ENCODE data around the gene PPM1B.
A peak's percentile ranks its signal among the peaks of the same experiment; 100 is the strongest.
"Not testable (repeated sequence)": the region's sequence is repeated elsewhere in the genome, so short reads cannot be mapped to it uniquely, and the experiment has no call there.

PPM1B gene

DNA sequence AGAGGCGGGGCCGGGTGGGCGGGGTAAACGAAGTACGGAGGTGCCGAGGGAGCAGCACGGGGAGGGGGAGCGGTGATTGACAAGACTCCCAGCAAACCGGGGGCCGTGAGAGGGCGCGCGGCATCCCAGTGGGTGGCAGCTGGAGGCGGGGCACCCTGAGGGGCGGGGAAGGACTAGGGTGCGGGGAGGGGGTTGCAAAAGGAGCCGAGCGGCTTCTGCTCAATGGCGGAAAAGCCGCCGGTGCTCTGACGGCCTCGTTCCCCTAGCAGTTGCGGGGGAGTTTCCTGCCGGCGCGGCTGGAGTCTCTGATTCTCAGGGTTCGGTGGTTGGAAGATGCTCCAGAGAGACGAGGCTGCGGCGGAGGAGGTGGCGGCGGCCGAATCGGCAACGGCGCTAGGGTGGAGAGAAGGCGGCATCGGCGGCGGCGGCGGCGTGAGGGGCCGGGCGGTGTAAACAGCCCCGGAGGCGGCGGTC, at the start of gene PPM1B:
Gene PPM1B, plus strand, starts transcription at position 195 of the 474 bp plus-strand sequence. CDS start 32,325 bp downstream, outside the sequence.
- DNase-seq (ENCODE audit: low spot score), result no peak

DNA sequence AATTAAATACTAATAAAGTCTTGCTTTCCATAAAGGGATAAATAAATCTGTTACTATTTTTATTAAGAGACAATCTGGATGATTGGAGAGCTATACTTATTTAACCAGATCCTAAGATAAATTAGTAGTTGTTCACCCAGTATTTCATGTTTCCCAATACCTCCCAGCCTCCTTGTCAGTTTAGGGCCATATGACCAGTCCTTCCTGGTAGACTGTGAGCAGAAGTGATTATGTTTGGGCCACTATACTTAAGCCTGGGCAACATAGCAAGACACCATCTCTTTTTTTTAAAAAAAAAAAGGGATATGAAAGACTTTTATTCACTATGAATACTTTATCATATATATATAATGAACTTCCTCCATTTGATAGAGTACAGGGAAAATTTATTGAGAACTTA, 48.8 kb upstream of the PPM1B start:
- no peak for DNase-seq (ENCODE audit: low spot score)

DNA sequence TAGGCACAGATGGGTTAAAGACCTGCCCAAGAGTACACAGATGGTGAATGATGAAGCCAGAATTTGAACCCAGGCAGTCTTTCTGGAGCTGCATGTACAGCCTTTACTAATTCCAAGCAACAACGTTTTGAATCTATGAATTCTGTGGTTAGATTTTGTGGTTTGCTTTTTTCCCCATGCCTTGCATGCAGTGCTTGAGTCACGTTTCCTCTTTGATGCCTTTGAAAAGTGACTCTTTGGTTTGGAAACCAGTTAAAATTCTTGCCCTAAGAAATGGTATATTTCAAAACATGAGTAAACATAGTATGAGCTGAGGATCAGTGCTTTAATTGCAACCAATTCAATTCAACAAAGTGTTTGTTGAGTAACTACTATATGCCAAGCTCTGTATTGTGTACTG, 48.2 kb upstream of the PPM1B start:
- DNase-seq (ENCODE audit: low spot score), result peak; percentile 56

DNA sequence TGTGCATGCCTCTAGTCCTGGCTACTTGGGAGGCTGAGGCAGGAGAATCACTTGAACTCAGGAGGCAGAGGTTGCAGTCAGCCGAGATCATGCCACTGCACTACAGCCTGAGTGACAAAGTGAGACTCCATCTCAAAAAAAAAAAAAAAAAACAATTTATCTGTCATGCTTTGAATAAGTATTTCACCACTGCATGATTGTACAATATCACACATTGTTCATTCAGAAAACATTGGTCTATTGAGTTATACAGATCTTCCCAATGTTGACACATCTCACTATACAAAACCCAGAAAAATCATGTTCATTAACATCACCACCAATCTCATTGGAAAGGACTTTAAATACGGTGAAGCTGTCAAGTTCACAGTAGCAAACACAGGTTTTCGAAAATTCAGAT, 46.8 kb upstream of the PPM1B start:
- no peak for DNase-seq (ENCODE audit: low spot score)

DNA sequence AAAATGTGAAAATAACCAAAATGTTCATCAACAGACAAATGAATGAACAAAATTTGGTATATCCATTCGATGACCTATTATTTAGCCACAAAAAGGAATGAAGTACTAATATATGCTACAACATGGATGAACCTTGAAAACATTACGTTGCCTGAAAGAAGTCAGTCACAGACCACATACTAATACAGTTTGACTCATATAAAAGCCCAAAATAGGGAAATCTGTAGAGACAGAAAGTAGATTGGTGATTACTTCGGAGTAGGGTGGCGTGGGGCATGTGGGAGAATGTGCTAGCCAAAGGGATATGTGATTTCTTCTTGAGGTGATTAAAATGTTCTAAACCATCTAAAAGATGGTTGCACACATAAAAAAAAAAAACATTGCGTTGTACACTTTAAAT, 44.2 kb upstream of the PPM1B start:
- DNase-seq (ENCODE audit: low spot score), result no peak

DNA sequence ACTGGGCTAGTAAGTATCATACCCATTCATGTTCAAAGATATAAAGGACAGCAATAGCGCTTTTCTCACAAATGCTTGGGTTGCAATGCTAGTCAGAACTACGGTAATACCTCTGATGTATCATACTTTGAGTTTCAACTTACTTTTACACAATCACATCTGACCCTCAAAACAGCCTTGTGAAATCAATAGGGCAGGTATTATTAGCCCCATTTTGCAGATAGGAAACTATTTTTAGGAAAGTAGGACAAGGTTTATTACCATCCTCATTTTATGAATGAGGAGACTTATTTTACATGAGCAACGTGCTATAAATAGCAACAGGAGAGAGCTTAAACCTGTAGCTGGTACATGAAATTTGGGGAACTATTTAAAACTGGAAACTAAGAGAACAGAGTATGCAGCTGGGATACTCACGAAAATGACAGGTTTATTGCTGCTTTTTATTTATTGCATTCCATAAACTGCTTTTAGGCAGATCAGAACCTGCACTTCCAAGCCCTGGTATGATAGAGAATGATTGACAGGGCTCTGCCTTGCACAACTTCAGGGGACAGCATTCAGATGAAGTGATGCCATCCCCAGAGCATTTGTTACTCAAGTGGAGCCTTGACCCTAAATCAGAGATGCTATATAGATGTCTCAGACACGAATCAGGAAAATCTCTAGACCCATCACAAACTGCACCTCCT, 42.4 kb upstream of the PPM1B start:
- DNase-seq (ENCODE audit: low spot score), result no peak

DNA sequence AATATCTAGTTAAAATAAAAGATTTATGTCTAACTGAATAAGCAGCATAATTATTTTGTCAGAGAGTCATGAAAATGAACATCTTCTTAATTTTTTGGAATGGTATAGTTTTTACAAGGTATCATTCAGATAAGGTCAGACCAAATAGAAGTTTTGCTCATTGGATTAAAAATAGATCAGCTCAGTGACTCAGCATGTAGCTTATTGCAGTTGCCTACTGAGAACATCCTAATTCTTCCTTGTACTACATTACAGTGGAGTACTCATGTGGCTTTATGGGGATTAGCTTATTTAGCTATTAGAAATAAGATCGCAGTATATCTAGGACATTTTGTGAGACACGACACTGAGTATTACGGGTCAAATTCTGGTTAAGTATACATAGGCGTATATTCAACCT, 38.2 kb upstream of the PPM1B start:
- DNase-seq (ENCODE audit: low spot score), result peak; percentile 41

DNA sequence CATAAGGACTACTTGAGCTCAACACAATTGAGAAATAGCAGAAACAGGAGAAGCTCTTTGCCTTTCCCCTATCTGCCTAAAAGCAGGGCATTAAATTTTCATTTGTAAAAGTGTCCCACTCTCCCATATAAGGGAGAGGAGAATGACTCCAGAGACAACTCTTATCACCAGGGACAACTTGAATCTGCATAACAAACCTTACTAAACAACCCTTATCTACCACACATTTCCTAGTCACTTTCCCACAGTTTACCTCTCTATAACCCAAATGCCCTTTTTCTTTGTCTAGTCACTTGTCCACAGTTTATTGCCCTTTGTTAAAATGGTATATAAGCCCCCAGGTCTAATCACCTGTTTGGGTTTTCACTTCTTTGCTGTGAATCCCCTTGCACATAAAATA, 37.5 kb upstream of the PPM1B start:
- no peak for DNase-seq (ENCODE audit: low spot score)

DNA sequence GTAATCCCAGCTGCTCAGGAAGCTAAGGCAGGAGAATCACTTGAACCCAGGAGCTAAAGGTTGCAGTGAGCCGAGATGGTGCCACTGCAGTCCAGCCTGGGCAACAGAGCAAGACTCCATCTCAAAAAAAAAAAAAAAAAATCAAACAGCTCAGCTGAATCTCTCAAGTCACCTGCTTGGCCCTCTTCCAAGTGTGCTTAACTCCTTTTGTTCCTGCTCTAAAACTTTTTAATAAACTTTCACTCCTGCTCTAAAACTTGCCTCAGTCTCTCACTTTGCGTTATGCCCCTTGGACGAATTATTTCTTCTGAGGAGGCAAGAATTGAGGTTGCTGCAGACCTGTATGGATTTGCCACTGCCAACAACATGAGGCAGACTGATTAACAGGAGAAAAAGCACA, 35.1 kb upstream of the PPM1B start:
- DNase-seq (ENCODE audit: low spot score), result not testable (repeated sequence)

DNA sequence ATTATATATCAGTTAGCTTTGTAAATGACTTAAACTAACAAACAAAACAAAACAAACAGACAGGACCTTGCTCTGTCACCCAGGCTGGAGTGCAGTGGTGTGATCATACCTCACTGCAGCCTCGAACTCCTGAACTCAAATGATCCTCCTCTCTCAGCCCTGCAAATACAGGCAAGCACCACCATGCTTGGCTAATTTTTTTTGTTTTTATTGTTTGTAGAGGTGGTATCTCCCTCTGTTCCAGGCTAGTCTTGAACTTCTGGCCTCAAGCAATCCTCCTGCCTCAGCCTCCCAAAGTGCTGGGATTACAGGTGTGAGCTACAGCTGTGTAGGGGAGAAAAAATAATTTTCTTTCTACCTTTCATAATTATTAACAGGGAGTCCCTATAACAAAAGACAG, 33.8 kb upstream of the PPM1B start:
- no peak for DNase-seq (ENCODE audit: low spot score)

DNA sequence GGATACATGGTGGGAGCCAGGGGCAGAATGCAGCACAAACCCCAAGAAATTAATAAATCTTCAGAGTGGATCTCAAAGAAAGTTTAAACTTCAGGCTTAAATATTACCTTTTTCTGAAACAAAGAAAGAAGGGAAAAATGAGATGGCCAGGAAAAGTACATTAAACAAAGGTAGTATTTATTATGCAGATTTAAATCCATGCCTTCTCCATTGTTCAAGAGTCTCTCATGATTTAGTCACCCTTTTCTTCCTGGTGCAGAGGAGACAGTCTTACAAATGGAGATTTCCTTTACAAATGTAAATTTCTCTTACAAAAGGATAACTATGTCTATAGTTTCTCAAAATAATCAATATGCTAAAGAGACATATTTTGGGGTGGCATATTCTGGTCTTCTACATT, 33.4 kb upstream of the PPM1B start:
- no peak for DNase-seq (ENCODE audit: low spot score)

DNA sequence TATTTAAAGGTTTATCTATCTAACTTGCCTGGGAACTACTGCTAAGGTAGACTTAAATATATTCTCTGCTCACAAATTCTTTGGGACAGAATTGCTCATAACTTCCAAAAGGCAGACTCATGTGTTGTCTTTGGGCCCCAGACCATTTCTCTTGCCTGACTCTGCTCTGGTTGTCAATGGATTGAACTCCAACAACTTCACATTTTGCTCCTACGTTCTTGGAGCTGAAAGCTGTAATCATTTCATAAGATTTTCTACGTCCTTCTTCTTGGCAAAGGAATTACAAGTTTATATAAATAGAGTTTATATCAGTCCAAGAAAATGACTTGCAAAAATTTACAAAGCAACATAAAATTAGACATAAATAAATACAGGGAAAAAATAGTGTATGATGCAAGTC, 32.9 kb upstream of the PPM1B start:
- DNase-seq (ENCODE audit: low spot score), result peak; percentile 9

DNA sequence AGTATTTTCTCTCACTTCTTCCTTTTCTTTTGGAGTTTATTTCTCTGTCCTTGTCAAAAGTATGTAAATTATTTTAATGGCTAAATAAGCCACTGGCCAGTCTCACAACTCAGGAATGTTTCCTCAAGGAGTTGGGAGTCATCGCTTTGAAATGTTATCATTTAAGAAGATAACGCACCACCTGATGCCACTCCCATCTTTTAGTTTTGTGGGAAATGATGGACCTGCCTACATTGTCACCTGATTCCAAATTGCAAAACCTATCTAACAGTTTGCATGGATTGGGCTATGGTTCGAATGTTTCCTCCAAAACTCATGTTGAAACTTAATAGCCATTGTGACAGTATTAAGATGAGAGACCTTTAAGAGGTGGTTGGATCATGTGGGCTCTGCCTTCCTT, 32.4 kb upstream of the PPM1B start:
- DNase-seq (ENCODE audit: low spot score), result peak; percentile 50

DNA sequence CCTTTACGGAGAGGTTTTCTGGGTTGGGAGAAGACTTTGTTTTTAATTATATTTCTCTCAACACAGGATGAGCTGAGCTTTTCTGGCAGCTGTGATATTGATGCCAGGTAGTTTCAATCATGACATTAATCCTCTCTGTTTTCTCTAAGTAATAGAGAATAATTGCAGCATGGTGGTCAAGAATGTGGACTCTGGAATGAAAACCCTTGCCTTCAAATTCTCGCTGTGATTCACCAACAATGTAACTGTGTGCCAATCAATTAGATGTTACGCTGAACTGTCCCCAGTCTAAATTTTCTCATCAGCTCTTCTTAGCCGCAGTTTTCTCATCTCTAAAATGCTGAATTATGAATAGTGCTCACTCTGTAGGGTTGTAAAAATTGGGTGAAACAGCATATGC, 31.6 kb upstream of the PPM1B start:
- no peak for DNase-seq (ENCODE audit: low spot score)

DNA sequence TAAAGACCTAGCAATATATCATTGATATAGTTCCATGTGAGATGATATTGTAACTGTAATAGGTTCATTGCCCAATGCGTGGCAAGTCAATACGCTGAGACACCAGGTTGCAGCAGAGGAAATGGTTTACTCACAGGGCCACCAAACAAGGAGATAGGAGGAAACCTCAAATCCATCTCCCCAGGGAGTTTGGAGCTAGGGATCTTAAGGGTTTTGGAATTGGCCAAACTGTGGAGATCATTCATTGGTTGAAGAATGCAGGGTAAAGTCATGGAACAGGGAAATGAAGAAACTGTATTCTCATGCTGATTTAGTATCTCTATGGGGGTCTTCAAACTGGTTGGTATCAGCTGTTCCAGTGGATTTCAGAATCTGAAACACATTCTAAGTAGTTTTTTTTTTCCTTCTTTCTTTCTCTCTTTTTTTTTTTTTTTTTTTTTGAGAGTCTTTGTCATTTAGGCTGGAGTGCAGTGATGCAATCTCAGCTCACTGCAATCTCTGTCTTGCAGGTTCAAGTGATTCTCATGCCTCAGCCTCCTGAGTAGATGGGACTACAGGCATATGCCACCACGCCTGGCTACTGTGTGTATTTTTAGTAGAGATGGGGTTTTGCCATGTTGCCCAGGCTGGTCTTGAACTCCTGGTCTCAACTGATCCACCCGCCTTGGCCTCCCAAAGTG, 30.7 kb upstream of the PPM1B start:
- DNase-seq (ENCODE audit: low spot score), result no peak

DNA sequence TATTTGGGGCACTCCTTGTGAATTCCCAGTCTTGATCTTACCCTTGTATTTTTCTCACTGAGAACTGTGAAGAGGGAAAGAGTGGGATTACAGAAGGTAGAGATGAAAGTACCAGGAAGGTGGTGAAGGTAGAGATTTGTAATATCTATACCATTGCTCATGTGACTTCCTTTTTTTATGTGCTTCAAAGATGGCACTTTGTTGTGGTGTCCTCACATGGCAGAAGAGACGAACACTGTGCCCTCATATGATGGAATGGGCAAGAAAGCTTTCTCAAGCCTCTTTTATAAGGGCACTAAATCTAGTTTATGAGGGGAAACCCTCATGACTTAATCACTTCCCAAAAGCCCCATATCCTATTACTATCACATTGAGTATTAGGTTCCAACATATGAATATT, 28.9 kb upstream of the PPM1B start:
- DNase-seq (ENCODE audit: low spot score), result no peak

DNA sequence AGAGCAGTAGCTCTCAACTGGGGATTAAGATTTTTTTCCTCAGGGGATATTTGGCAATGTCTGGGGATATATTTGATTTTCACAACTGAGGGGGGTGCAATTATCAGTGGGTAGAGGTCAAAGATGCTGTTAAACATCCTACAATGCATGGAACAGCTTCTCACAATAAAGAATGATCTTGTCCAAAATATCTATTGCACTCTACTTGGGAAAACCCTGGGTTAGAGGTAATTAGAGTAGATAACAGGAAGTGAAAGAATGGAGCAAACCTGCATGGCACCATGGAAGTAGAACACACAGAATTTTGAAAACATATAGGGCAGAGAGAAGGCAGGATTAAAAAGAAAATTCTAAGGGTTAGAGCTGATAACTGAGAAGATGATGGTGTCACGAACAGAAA, 26.4 kb upstream of the PPM1B start:
- no peak for DNase-seq (ENCODE audit: low spot score)

DNA sequence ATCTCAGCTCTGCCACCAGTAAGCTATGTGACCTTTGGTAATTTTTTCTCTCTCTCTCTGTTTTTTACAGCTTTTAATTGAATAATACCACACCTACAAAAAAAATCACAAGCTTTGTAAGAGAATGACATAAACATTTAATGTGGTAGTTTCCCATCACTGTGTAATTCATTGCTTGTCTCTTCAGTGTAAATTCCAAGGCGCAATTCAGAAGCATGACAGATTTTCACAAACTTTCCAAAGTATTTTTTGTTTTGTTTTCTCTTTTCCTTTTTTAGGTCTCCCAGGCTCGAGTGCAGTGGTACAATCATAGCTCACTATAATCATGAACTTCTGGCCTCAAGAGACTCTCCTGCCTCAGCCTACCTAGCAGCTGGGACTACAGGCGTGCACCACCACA, 25.0 kb upstream of the PPM1B start:
- no peak for DNase-seq (ENCODE audit: low spot score)

DNA sequence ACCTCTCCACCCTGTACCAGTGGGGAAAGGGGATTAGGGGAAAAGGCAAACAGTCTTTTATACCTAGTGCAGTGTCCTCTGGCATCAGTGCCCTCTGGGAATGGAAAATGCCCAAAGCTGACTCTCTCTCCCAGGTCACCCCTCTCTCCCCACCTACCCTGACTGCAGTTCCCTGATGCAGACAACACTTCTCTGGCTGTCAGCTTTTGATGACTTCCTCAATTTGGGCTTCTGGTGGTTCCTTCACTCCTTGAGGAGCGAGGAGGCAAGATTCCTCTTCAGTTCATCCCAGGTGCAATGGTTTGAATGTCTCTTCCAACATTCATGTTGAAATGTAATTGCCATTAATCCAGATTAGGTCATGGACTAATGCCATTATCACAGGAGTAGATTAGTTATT, 19.7 kb upstream of the PPM1B start:
- DNase-seq (ENCODE audit: low spot score), result no peak

DNA sequence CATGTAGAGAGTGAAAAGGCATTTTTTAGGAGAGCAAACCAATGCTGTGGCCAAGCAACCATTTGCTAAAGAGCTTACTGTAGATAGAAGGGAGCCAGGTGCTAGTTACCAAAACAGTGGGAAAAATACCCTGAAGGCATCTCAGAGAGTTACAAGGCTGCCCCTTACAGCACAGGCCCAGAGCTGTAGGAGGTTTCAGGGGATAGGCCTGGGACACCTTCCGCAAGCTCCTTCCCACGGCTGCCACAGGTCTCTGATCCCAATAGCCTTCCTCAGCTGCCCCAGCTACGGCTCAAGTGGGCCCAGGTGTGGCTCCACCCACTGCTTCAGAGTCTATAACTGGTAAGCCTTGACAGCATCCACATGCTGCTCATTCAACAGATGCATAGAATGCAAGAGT, 18.2 kb upstream of the PPM1B start:
- no peak for DNase-seq (ENCODE audit: low spot score)

DNA sequence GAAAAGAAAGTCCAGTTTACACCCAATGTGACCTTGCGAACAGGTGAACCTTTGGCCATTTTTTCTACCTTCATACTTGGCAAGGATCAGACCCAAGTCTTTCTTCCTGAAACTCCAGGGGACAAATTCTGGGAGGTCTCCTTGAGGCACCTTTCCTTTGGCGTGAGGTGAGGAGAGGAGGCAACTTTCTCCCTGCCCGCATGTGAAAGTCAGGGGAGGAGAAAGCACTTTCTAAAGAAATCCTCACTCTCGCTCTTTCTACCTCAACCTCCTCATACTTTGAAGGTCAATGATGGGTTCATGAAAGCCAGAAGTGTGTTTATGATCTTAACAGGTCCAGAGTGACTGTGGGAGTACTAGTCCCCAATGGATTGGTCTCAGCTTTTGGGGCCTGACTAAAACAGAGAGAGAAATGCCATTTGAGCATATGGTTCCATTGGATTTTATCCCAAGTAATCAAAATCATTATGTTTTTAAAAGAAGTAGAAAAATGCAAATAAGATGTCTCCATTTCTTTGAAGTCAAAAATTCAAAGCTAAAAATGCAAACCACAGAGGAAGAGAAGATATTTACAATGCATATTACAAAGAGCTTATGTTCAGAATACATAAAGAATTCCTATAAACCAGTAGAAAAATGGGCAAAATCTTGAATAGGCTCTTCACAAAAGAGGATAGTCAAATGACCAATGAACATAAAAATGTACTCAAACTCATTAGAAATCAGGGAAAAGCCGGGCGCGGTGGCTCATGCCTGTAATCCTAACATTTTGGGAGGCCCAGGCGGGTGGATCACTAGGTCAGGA, 15.6 kb upstream of the PPM1B start:
- DNase-seq (ENCODE audit: low spot score), result no peak

DNA sequence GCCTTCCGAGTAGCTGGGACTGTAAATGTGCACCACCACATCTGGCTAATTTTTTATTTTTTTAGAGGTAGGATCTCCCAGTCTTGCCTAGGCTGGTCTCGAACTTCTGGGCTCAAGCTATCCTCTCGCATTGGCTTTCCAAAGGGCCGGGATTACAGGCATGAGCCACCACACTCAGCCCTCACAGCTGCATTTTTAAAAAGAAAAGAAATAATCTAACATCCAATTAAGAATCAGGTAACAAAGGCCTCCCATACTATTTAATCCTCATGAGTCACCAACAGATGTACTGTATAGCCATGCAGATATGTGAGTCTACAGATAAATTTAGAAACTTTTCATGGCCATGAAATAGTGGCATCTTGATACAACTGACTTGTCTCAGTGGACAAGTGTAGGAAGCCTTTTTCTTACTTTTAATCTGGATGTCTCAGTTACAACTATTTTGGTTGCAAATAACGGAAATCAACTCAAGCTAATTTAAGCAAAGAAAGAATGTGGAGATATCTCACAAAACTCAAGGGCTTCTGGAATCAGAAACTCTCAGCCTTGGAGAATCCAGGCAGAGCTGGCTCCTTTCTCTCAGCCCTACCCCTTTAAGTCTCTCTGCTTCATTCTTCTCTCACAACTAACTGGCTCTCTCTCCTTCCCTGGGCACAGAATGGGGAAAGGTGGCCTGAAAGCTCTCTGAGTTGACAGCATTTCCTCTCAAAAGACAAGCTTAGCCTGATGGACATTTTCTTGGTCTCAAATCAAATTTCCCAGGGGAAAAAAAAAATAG, 12.8 kb upstream of the PPM1B start:
- DNase-seq (ENCODE audit: low spot score), result peak; percentile 44

Data from hepatic stellate cell (primary cell).